Brain microvascular endothelial cell (primary cell): Measurements from ENCODE around the gene LAMA5.
A peak's percentile ranks its signal among the peaks of the same experiment; 100 is the strongest.

Experiments
- DNase-seq: peaks from one replicate; pipeline ENCODE4 v3.0.0-alpha.2; 2020
- H3K27ac ChIP-seq: fragments of 250-450 bp; sonication (Bioruptor Pico); 2 replicates; pipeline ENCODE4 v1.5.1; 2020; ENCODE audit warnings: mild to moderate bottlenecking, moderate library complexity
- H3K27me3 ChIP-seq: fragments of 250-450 bp; sonication (Bioruptor Pico); replicated peaks from 2 replicates; pipeline ENCODE4 v1.5.1; 2020; ENCODE audit warnings: mild to moderate bottlenecking
- H3K36me3 ChIP-seq: fragments of 250-450 bp; sonication (Bioruptor Pico); replicated peaks from 2 replicates; pipeline ENCODE4 v1.5.1; 2020; ENCODE audit warnings: mild to moderate bottlenecking
- H3K4me3 ChIP-seq: 2 replicates; pipeline ENCODE4 v1.5.1; 2011; ENCODE audit warnings: low read depth, mild to moderate bottlenecking, control low read depth, low read length, moderate library complexity
- in situ Hi-C: cut with HindIII; loops from 2 replicates; pipeline ENCODE4 v1.10.0; 2017; ENCODE audit warnings: low sequenced_read_pairs, low pct_ligation_motif_present
- TF ChIP-seq, protein P1 (sequence below): IDR thresholded peaks from 2 replicates; pipeline ENCODE4 v1.5.1; 2011; ENCODE audit warnings: low read depth, mild to moderate bottlenecking, moderate library complexity, low read length, control low read depth, inconsistent platforms; ENCODE audit errors: missing control alignments

Gene LAMA5

DNA sequence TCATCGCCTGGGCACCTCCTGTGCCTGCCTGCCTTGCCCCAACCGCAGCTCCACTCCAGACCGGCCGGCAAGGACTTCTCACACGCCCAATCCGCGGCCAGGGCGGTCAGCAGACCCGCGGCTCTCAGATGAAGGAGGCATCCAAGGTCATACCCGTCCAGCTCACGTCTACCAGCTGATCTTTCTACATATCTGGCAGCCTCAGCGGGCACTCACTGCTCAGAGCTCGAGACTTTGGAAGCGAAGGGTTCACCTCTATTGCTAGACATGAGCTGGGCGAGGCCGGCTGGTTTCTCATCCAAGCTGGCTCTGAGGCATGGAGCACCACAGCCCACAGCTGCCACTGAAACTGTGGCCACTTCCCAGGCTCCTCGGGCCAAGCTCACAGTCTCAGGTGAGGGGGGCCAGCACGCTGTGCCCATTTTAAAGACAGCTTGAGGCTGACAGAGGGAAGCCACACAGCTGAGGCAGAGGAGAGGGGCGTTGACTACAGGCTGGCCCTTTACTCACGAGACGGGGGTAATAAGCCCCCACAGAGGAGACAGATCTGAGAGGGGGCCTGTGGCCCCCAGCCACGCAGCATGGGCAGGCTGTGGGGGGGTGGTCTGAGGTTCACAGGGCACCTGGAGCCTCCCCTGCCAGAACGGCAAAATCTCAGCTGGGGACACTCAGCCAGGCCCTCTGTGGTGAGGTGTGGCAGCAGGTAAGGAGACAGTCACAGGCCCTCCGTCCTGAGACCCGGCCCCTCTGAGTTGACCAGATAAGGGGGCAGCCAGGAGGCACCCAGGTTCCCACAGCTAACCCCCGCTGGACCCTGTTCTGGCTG lies 2.0 kb downstream of the LAMA5 start:
- no peaks in the 10 kb centered on the region for H3K27me3 ChIP-seq
- DNase-seq = no peak
- H3K27ac ChIP-seq = peak overlapping the region; percentile 58
- in situ Hi-C loops = no loop called here
- no peak overlapping the region for H3K4me3 ChIP-seq
- TF ChIP-seq, protein P1, sequence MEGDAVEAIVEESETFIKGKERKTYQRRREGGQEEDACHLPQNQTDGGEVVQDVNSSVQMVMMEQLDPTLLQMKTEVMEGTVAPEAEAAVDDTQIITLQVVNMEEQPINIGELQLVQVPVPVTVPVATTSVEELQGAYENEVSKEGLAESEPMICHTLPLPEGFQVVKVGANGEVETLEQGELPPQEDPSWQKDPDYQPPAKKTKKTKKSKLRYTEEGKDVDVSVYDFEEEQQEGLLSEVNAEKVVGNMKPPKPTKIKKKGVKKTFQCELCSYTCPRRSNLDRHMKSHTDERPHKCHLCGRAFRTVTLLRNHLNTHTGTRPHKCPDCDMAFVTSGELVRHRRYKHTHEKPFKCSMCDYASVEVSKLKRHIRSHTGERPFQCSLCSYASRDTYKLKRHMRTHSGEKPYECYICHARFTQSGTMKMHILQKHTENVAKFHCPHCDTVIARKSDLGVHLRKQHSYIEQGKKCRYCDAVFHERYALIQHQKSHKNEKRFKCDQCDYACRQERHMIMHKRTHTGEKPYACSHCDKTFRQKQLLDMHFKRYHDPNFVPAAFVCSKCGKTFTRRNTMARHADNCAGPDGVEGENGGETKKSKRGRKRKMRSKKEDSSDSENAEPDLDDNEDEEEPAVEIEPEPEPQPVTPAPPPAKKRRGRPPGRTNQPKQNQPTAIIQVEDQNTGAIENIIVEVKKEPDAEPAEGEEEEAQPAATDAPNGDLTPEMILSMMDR = no peak
- H3K36me3 ChIP-seq = no peaks in the 10 kb centered on the region

DNA sequence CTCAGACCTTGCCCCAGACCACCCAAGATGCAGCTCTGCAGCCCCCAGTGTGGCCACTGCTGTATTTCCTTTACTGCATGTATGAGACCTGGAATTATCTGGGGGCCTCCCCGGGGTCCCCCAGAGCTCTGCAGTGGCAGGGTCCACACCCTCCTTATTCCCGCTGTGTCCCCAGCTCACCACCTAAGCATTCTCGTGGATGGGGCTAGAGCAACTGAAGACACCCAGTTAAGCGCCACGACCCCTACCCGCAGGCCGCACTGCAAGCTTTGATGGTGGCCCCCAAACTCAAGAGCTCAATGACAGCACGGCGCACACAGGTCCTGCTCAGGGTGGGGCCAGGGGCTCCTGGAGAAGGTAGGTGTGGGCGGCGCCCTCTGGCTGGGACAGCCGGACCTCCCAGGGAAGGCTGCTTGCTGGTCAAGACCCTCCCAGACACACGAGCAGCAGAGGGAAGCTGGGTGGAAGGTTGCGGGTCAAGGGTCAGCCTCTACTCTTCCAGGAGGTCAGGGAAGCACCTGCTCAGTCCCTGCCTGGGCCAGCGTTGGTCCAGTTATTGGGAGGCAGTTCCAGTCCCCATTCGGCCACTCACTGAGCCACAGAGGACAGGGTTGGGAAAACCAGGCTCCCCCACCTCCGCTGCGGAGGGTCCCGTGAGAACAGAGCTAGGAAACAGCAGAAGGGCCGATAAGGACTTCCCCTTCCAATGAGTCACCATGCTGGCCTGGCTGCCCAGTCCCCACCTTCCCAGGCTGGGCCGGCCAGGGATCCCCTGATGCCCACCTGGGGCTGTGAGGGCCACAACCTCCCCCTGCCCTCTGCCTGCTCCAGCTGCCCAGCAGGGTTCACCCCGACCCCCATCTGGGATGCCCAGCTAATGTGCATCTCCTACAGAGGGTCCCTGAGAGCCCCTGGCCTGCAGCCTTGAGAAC lies 2.9 kb downstream of the LAMA5 start:
- DNase-seq = peak; percentile 57
- Histone ChIP-seq H3K4me3 (no peak overlapping the region), H3K27ac (peak overlapping the region; percentile 58), H3K36me3 (no peaks in the 10 kb centered on the region), H3K27me3 (no peaks in the 10 kb centered on the region)
- in situ Hi-C loops = no loop called here
- TF ChIP-seq, protein P1 = no peak

GRCh38 chr20:62362991-62363919 lies 3.9 kb downstream of the LAMA5 start:
- TF ChIP-seq, protein P1 = peak; percentile 22
- no peaks in the 10 kb centered on the region for H3K36me3 ChIP-seq
- H3K4me3 ChIP-seq = no peak overlapping the region
- no peak overlapping the region for H3K27ac ChIP-seq
- no peaks in the 10 kb centered on the region for H3K27me3 ChIP-seq
- no peak for DNase-seq
- in situ Hi-C loops = no loop called here

DNA sequence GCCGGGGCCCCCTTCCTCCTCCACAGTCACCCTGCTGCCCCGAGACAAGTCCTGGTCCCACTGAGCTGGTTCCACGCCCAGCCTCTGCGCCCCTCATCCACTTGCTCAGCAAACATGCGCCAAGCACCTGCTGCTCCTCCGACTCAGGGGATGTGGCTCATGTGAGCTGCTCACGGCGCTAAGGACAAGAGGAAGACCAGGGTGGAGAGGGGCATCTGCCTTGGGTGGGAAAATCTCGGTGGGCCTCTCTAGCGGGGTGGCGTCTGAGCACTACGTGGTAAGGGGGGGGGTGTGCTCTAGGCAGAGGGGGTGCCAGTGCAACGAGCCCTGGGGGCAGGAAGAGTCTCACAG lies 4.5 kb downstream of the LAMA5 start:
- H3K36me3 ChIP-seq = no peaks in the 10 kb centered on the region
- in situ Hi-C loops = no loop called here
- no peak overlapping the region for H3K4me3 ChIP-seq
- H3K27ac ChIP-seq = no peak overlapping the region
- H3K27me3 ChIP-seq = no peaks in the 10 kb centered on the region
- DNase-seq = no peak
- TF ChIP-seq, protein P1 = no peak

DNA sequence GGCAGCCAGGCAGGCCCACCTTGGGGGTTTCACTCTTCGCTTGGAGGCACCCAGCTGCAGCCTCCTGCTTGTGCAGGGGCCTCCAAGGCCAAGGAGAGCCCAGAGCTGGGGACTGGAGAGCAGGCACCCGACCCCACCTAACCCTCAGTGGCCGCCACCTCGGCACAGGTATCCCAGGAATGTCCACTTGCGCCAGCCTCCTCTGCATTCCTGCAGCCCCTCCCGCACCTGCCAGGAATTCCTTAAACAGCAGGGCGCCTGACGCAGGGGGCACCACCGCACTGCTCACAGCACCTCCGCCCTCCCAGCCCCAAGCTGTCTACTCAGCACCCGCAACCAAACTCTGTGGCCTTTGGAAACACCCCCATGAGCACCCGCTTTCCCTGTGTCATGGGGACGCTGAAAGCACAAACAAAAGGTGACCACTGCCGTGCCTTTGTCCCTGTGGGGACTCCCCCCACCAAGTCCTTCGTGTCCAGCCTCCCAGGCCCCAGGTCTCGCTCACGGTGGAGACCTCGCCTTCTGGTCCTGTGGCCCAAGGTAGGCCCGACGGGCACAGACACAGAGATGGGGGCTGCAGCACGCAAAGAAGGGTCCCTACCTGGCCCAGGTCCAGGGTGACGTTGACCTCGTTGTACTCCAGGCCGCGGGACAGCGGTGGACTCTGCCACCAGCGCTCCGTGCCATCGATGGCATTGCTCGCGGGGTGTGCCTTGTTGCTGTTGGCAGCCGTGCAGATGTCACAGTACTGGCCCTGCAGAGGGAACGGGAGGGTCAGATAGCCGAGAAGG lies 5.1 kb downstream of the LAMA5 start:
- H3K36me3 ChIP-seq = no peaks in the 10 kb centered on the region
- H3K27me3 ChIP-seq = no peaks in the 10 kb centered on the region
- no peak for DNase-seq
- TF ChIP-seq, protein P1 = no peak
- in situ Hi-C loops = no loop called here
- H3K4me3 ChIP-seq = no peak overlapping the region
- H3K27ac ChIP-seq = no peak overlapping the region
